ENCODE data around the gene MPPED1.

The MPPED1 gene

GRCh38 chr22:43479301-43479950 is 67.6 kb downstream of the MPPED1 start:
- peak; percentile 33 for DNase-seq

- DNase-seq = peak; percentile 62
Observed at GRCh38 chr22:43479962-43480361, 68.1 kb downstream of the MPPED1 start.

- DNase-seq = peak; percentile 79
Observed at GRCh38 chr22:43481568-43482317, 69.9 kb downstream of the MPPED1 start.

- no peak for DNase-seq
Observed at GRCh38 chr22:43482318-43482625, 70.5 kb downstream of the MPPED1 start.

- DNase-seq = no peak
Observed at GRCh38 chr22:43483266-43483665, 71.5 kb downstream of the MPPED1 start.

- DNase-seq = no peak
Observed at GRCh38 chr22:43483669-43484068, 71.9 kb downstream of the MPPED1 start.

GRCh38 chr22:43484227-43484626 is 72.4 kb downstream of the MPPED1 start:
- DNase-seq = no peak

GRCh38 chr22:43485502-43486089 is 73.8 kb downstream of the MPPED1 start:
- no peak for DNase-seq

- DNase-seq = no peak
Observed at GRCh38 chr22:43487311-43488030, 75.7 kb downstream of the MPPED1 start.

GRCh38 chr22:43488031-43488866 is 76.4 kb downstream of the MPPED1 start:
- no peak for DNase-seq

GRCh38 chr22:43488937-43489336 is 77.1 kb downstream of the MPPED1 start:
- no peak for DNase-seq

GRCh38 chr22:43490311-43490710 is 78.5 kb downstream of the MPPED1 start:
- DNase-seq = no peak

- no peak for DNase-seq
Observed at GRCh38 chr22:43491177-43491576, 79.4 kb downstream of the MPPED1 start.

GRCh38 chr22:43491737-43492136 is 79.9 kb downstream of the MPPED1 start:
- DNase-seq = no peak

GRCh38 chr22:43493297-43493696 is 81.5 kb downstream of the MPPED1 start:
- no peak for DNase-seq

GRCh38 chr22:43497956-43498855 is 86.4 kb downstream of the MPPED1 start:
- no peak for DNase-seq

GRCh38 chr22:43498856-43499253 is 87.0 kb downstream of the MPPED1 start:
- DNase-seq = no peak

GRCh38 chr22:43500792-43501785 is 89.3 kb downstream of the MPPED1 start:
- no peak for DNase-seq

GRCh38 chr22:43501878-43502277 is 90.1 kb downstream of the MPPED1 start:
- no peak for DNase-seq

- no peak for DNase-seq
Observed at GRCh38 chr22:43502306-43502874, 90.6 kb downstream of the MPPED1 start.

Measured in hematopoietic multipotent progenitor cell treated with erythropoietin and hydrocortisone succinate and interleukin-3 and kit ligand, for 4 days (in vitro differentiated cells).